Measurements from ENCODE around the gene RASAL2.

The RASAL2 gene

DNA sequence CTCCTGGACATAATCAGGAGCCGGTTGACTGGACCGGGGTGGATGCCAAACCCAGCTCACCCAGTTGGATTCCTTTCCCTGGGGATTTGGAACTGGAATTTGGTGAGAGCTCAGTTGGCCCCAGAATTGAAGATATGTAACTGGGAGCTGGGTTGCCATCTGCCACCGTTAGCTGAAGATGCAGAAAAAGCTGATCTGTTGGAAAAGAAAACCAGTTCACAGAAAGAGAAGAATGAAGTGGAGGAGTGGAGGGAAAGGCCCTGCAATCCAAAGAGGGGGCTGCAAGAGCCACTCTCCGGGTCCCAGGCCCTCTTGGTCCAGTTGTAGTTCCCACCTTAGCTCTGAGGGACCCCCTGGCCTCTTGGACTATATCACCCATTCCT, 435.0 kb downstream of the RASAL2 start:
- no peak for TF ChIP-seq CTCF (IDR thresholded peaks at IDR 0.05; ENCODE audit: low read depth, low read length)
- TF ChIP-seq EZH2phosphoT487 (IDR thresholded peaks at IDR 0.05; ENCODE audit: low read depth), result no peak
- no peak overlapping the region for H3K27ac ChIP-seq (ENCODE audit: low read length)
- H3K9ac ChIP-seq (ENCODE audit: low read length), result no peak overlapping the region
- no peak overlapping the region for H2AFZ ChIP-seq (ENCODE audit: low read depth, low read length)
- no peaks in the 10 kb centered on the region for H4K20me1 ChIP-seq (ENCODE audit: insufficient read depth, low read length)
- H3K9me3 ChIP-seq (ENCODE audit: insufficient read depth, low read length), result no peaks in the 10 kb centered on the region
- no peaks in the 10 kb centered on the region for H3K36me3 ChIP-seq (replicated peaks; ENCODE audit: low read depth, low read length)
- no peak overlapping the region for H3K4me2 ChIP-seq (ENCODE audit: low read length)
- H3K4me3 ChIP-seq (ENCODE audit: low read length), result no peak overlapping the region
- H3K27me3 ChIP-seq (ENCODE audit: low read depth, low read length), result no peaks in the 10 kb centered on the region
- H3K79me2 ChIP-seq (ENCODE audit: low read length), result no peaks in the 10 kb centered on the region
- H3K4me1 ChIP-seq (ENCODE audit: low read length), result peaks cover 14% of the 10 kb centered on the region

GRCh38 chr1:178529364-178530036, 435.6 kb downstream of the RASAL2 start:
- peaks cover 14% of the 10 kb centered on the region for H3K4me1 ChIP-seq (ENCODE audit: low read length)
- H3K4me2 ChIP-seq (ENCODE audit: low read length), result no peak overlapping the region

DNA sequence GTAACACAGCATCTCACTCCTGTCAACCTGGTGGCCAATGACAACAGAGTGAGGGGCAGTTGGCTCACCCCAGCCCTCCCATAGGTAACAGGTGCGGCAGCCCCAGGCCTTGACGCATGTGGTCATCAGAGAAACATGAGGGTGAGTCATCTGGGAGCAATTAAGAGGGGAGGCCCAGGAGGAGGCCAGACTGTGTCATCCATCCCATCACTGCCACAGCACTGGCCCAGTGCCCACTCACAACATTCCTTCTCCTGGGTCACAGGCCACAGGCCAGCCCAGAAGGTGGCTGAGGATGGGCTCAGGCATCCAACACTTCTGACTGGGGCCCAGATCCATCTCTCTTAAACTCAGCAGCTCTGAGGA, 436.1 kb downstream of the RASAL2 start:
- Histone ChIP-seq H3K4me3 (ENCODE audit: low read length) (no peak overlapping the region), H3K9me3 (ENCODE audit: insufficient read depth, low read length) (no peaks in the 10 kb centered on the region), H3K4me1 (ENCODE audit: low read length) (peaks cover 14% of the 10 kb centered on the region), H3K9ac (ENCODE audit: low read length) (no peak overlapping the region), H4K20me1 (ENCODE audit: insufficient read depth, low read length) (no peaks in the 10 kb centered on the region), H3K36me3 (replicated peaks; ENCODE audit: low read depth, low read length) (no peaks in the 10 kb centered on the region), H3K27ac (ENCODE audit: low read length) (no peak overlapping the region), H3K4me2 (ENCODE audit: low read length) (no peak overlapping the region), H3K27me3 (ENCODE audit: low read depth, low read length) (no peaks in the 10 kb centered on the region), H2AFZ (ENCODE audit: low read depth, low read length) (no peak overlapping the region), H3K79me2 (ENCODE audit: low read length) (no peaks in the 10 kb centered on the region)
- TF ChIP-seq EZH2phosphoT487 (IDR thresholded peaks at IDR 0.05; ENCODE audit: low read depth), result no peak
- TF ChIP-seq CTCF (IDR thresholded peaks at IDR 0.05; ENCODE audit: low read depth, low read length), result no peak

More at GRCh38 chr1:178529364-178530036, 435.6 kb downstream of the RASAL2 start:
- Histone ChIP-seq H3K9me3 (ENCODE audit: insufficient read depth, low read length) (no peaks in the 10 kb centered on the region), H2AFZ (ENCODE audit: low read depth, low read length) (no peak overlapping the region), H3K36me3 (replicated peaks; ENCODE audit: low read depth, low read length) (no peaks in the 10 kb centered on the region), H3K9ac (ENCODE audit: low read length) (no peak overlapping the region), H4K20me1 (ENCODE audit: insufficient read depth, low read length) (no peaks in the 10 kb centered on the region), H3K4me3 (ENCODE audit: low read length) (no peak overlapping the region), H3K27me3 (ENCODE audit: low read depth, low read length) (no peaks in the 10 kb centered on the region), H3K27ac (ENCODE audit: low read length) (no peak overlapping the region), H3K79me2 (ENCODE audit: low read length) (no peaks in the 10 kb centered on the region)
- TF ChIP-seq EZH2phosphoT487 (IDR thresholded peaks at IDR 0.05; ENCODE audit: low read depth) (no peak), CTCF (IDR thresholded peaks at IDR 0.05; ENCODE audit: low read depth, low read length) (no peak)

- H3K4me3 ChIP-seq (ENCODE audit: low read length), result no peak overlapping the region
- no peak overlapping the region for H3K4me2 ChIP-seq (ENCODE audit: low read length)
- H3K9me3 ChIP-seq (ENCODE audit: insufficient read depth, low read length), result no peaks in the 10 kb centered on the region
- H3K27me3 ChIP-seq (ENCODE audit: low read depth, low read length), result no peaks in the 10 kb centered on the region
- H3K79me2 ChIP-seq (ENCODE audit: low read length), result no peaks in the 10 kb centered on the region
- TF ChIP-seq EZH2phosphoT487 (IDR thresholded peaks at IDR 0.05; ENCODE audit: low read depth) (no peak), CTCF (IDR thresholded peaks at IDR 0.05; ENCODE audit: low read depth, low read length) (no peak)
- H3K4me1 ChIP-seq (ENCODE audit: low read length), result peaks cover 14% of the 10 kb centered on the region
- no peak overlapping the region for H3K9ac ChIP-seq (ENCODE audit: low read length)
- H3K27ac ChIP-seq (ENCODE audit: low read length), result no peak overlapping the region
- H2AFZ ChIP-seq (ENCODE audit: low read depth, low read length), result no peak overlapping the region
- no peaks in the 10 kb centered on the region for H3K36me3 ChIP-seq (replicated peaks; ENCODE audit: low read depth, low read length)
- no peaks in the 10 kb centered on the region for H4K20me1 ChIP-seq (ENCODE audit: insufficient read depth, low read length)
Observed at GRCh38 chr1:178530502-178530901, 436.6 kb downstream of the RASAL2 start.
